Calu3 (cell line): ENCODE measurements around the gene PRR29. TPM values are rescaled to one million over a fixed set of nuclear protein-coding genes. Genes with fewer than 3 reads are reported as not detected.

Experiments used
- BruUV-seq: library from RNA; stranded (reverse); fragments of 400-500 nt; replicated peaks from 2 replicates; lab custom pipeline; 2021; lab: Mats Ljungman, UMichigan
- CTCF ChIA-PET: fragments of 300-600 bp; sonication (Branson Sonifier 250); formaldehyde crosslinking; loops from one replicate; lab custom pipeline; 2022; ENCODE audit warnings: antibody characterized with exemption; lab: Charles Lee
- DNase-seq: peaks from one replicate; pipeline ENCODE4 v3.0.0; 2022
- H3K27ac Mint-ChIP-seq: one replicate; pipeline ENCODE4 v1.8.0; 2022; ENCODE audit warnings: mixed read lengths; ENCODE audit not compliant: unreplicated experiment
- H3K27me3 Mint-ChIP-seq: one replicate; pipeline ENCODE4 v1.8.0; 2022; ENCODE audit warnings: mixed read lengths; ENCODE audit not compliant: unreplicated experiment
- H3K36me3 Mint-ChIP-seq: one replicate; pipeline ENCODE4 v1.8.0; 2022; ENCODE audit warnings: mild to moderate bottlenecking, moderate library complexity, mixed read lengths; ENCODE audit not compliant: insufficient read depth, unreplicated experiment
- H3K4me1 Mint-ChIP-seq: one replicate; pipeline ENCODE4 v1.8.0; 2022; ENCODE audit warnings: mild to moderate bottlenecking, low read depth, mixed read lengths; ENCODE audit not compliant: unreplicated experiment
- H3K4me3 Mint-ChIP-seq: one replicate; pipeline ENCODE4 v1.8.0; 2022; ENCODE audit warnings: mild to moderate bottlenecking, low read depth, moderate library complexity, mixed read lengths; ENCODE audit not compliant: unreplicated experiment
- H3K9me3 Mint-ChIP-seq: one replicate; pipeline ENCODE4 v1.8.0; 2022; ENCODE audit warnings: low read depth, mixed read lengths; ENCODE audit not compliant: unreplicated experiment
- CTCF ChIP-seq: fragments of 200-600 bp; IDR thresholded peaks from one replicate; pipeline ENCODE4 v1.8.0; 2022; ENCODE audit warnings: antibody characterized with exemption; ENCODE audit not compliant: unreplicated experiment
- intact Hi-C: fragments of 100-400 bp; cut with micrococcal nuclease; formaldehyde crosslinking; loops from one replicate; pipeline ENCODE4 v1.10.0; 2022; ENCODE audit not compliant: unreplicated experiment
- total RNA-seq: library from RNA; stranded (reverse); gene quantifications from 2 replicates; pipeline ENCODE4 v1.2.3, GENCODE V29; 2022

PRR29 gene
- total RNA-seq, 1 experiment from 2014 or later, result 0.61 TPM

GRCh38 chr17:63963123-63963522 lies 35.0 kb upstream of the PRR29 start:
- CTCF ChIA-PET, result no interaction called here
- H3K27ac Mint-ChIP-seq, result no peak overlapping the region
- H3K27me3 Mint-ChIP-seq, result peaks cover 35% of the 10 kb centered on the region

DNA sequence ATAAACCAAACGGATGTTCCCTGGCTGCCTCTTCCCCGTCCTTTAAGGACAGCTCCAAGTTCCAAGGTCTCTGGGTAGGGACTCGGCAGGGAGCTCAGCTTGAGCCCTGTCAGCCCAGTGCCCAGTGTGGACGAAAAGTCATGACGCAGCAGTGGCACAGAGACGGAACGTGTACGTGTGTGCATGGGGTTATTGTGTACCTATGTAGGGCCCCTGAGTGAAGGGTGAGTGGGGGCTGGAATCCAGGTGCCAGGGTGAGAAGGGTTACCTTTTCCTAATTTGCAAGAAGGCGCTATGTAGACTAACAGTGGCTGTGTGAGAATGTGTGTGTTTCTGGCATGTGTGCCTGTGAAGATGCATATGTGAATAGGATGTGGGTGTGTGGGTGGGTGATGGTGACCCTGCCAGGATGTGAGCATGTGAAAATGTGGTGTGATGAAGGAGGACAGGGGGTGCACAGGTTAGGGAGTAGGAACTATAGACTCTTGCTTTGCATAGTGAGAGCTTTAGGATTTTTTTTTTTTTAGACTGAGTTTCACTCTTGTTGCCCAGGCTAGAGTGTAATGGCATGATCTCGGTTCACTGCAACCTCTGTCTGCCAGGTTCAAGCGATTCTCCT lies 31.4 kb upstream of the PRR29 start:
- no TSS peak for BruUV-seq
- no peak overlapping the region for H3K4me3 Mint-ChIP-seq
- H3K27me3 Mint-ChIP-seq, result peaks cover 26% of the 10 kb centered on the region
- no peaks in the 10 kb centered on the region for H3K36me3 Mint-ChIP-seq
- TF ChIP-seq CTCF, result no peak
- CTCF ChIA-PET, result no interaction called here
- no peak overlapping the region for H3K27ac Mint-ChIP-seq
- no peaks in the 10 kb centered on the region for H3K9me3 Mint-ChIP-seq
- intact Hi-C loops, result no loop called here
- no peak for DNase-seq
- no peaks in the 10 kb centered on the region for H3K4me1 Mint-ChIP-seq

More at GRCh38 chr17:63963123-63963522, 35.0 kb upstream of the PRR29 start:
- no peak for TF ChIP-seq CTCF
- no peaks in the 10 kb centered on the region for H3K36me3 Mint-ChIP-seq
- no peak overlapping the region for H3K4me3 Mint-ChIP-seq
- no peaks in the 10 kb centered on the region for H3K4me1 Mint-ChIP-seq
- DNase-seq, result no peak
- intact Hi-C loops, result no loop called here
- H3K9me3 Mint-ChIP-seq, result no peaks in the 10 kb centered on the region
- no TSS peak for BruUV-seq

- Mint-ChIP-seq H3K4me3 (no peak overlapping the region), H3K27ac (no peak overlapping the region), H3K36me3 (no peaks in the 10 kb centered on the region), H3K4me1 (no peaks in the 10 kb centered on the region), H3K27me3 (peaks cover 19% of the 10 kb centered on the region), H3K9me3 (no peaks in the 10 kb centered on the region)
- CTCF ChIA-PET, result interaction anchor here (0.6 kb wide), 1 partner anchor 805 kb away, joined by 3 read pairs; no protein-coding TSS in a partner anchor
- no peak for DNase-seq
- intact Hi-C loops, result no loop called here
- no TSS peak for BruUV-seq
- no peak for TF ChIP-seq CTCF
Observed at GRCh38 chr17:63967953-63968352, 30.2 kb upstream of the PRR29 start.

GRCh38 chr17:63969278-63969677 lies 28.9 kb upstream of the PRR29 start:
- H3K36me3 Mint-ChIP-seq, result no peaks in the 10 kb centered on the region
- intact Hi-C loops, result no loop called here
- BruUV-seq, result no TSS peak

More at GRCh38 chr17:63969278-63969677, 28.9 kb upstream of the PRR29 start:
- TF ChIP-seq CTCF, result no peak
- Mint-ChIP-seq H3K27ac (no peak overlapping the region), H3K9me3 (no peaks in the 10 kb centered on the region), H3K4me1 (peaks cover 10% of the 10 kb centered on the region), H3K4me3 (no peak overlapping the region), H3K27me3 (peaks cover 12% of the 10 kb centered on the region)
- DNase-seq, result no peak
- CTCF ChIA-PET, result no interaction called here
